ENCODE measurements around the gene PTPRO.
A peak's percentile ranks its signal among the peaks of the same experiment; 100 is the strongest.

PTPRO gene

GRCh38 chr12:15575671-15576541 lies 253.6 kb downstream of the PTPRO start:
- peak overlapping the region; percentile 8 to 31 for H3K4me3 Mint-ChIP-seq
- ATAC-seq (no peak), DNase-seq (no peak)
- H3K4me1 Mint-ChIP-seq, result peaks cover 67% of the 10 kb centered on the region
- H3K27me3 Mint-ChIP-seq, result no peaks in the 10 kb centered on the region
- H3K27ac Mint-ChIP-seq, result peak overlapping the region; percentile 44 to 51
- peaks cover 7 to 15% of the 10 kb centered on the region in 2 donors for H3K9me3 Mint-ChIP-seq

DNA sequence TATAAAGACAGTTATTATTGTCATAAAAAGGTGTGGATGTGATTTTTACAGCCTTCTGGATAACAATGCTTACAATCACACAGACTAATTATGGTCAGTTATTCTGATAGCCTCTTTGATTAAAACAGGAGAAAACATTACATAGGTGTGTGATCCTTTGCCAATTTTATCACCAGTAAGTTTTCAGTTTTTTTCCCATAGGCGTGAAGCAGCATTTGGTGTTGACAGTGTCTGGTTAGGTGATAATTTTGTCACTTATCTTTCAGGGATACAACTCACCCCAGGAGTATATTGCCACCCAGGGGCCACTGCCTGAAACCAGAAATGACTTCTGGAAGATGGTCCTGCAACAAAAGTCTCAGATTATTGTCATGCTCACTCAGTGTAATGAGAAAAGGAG lies 258.1 kb downstream of the PTPRO start:
- ATAC-seq (peak; percentile 77), DNase-seq (peak in 1 of 2 donors; percentile 28)

DNA sequence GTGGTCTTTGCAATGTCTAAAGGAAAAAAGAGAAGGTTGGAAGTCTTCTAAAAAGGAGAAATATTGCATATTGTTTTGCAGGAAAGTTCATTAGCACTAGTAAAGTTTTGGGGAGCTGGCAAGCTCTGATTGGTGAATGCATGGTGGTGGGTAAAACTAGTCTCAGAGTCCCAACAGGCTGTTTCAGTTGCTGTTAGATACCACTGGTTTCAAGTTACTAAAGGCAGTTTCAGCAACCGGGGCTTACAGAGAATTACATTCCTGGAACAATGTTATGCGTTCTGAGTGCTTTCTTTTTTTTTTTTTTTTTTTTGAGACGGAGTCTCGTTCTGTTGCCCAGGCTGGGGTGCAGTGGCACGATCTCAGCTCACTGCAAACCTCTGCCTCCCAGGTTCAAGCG lies 258.7 kb downstream of the PTPRO start:
- Mint-ChIP-seq H3K27ac (no peak overlapping the region), H3K4me1 (peaks cover 24% of the 10 kb centered on the region)
- peak; percentile 40 for ATAC-seq

More for the DNA sequence above, 258.1 kb downstream of the PTPRO start:
- H3K27me3 Mint-ChIP-seq, result no peaks in the 10 kb centered on the region
- peaks cover 29% of the 10 kb centered on the region for H3K4me1 Mint-ChIP-seq
- peaks cover 0 to 5% of the 10 kb centered on the region in 2 donors for H3K9me3 Mint-ChIP-seq
- peak overlapping the region in 1 of 2 donors; percentile 48 for H3K4me3 Mint-ChIP-seq
- no peak overlapping the region for H3K27ac Mint-ChIP-seq

GRCh38 chr12:15583804-15584203 lies 261.5 kb downstream of the PTPRO start:
- H3K27me3 Mint-ChIP-seq, result no peaks in the 10 kb centered on the region
- no peak overlapping the region for H3K27ac Mint-ChIP-seq
- H3K9me3 Mint-ChIP-seq, result no peaks in the 10 kb centered on the region
- ATAC-seq (no peak), DNase-seq (no peak)
- H3K4me3 Mint-ChIP-seq, result no peak overlapping the region
- H3K4me1 Mint-ChIP-seq, result peaks cover 17% of the 10 kb centered on the region

More for the DNA sequence above, 258.7 kb downstream of the PTPRO start:
- Mint-ChIP-seq H3K9me3 (no peaks in the 10 kb centered on the region), H3K4me3 (peak overlapping the region in 1 of 2 donors; percentile 48), H3K27me3 (no peaks in the 10 kb centered on the region)
- DNase-seq, result no peak

DNA sequence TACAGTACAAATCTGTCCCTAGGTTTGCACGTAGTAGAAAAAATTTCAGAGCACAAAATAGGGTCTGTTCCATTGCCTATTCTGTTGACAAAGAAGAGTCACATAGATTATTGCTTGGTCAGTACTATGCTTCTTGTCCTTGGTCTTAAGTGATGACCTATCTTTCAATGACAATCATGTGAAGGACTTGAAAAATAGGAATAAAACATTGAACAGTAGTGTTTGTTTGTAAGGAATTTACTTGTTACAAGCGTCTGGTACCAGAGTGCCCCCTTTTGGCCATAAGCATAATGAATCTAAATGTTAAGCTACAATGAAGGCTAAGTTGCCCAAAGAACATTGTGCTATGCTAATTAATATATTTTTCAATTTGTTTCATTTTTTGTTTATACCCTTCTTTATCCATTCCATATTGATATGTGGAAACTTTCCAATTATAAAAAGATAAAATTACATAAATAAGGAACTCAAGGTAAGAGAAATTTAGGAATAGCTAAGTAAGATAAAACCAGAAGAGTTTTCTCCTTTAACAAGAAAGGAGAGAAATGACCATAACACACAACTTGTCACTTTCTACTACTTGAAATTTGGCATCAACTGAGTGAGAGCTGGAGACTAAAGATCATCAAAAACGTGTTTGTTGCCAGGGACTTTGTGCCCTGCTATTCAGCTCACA lies 262.2 kb downstream of the PTPRO start:
- no peak for ATAC-seq

DNA sequence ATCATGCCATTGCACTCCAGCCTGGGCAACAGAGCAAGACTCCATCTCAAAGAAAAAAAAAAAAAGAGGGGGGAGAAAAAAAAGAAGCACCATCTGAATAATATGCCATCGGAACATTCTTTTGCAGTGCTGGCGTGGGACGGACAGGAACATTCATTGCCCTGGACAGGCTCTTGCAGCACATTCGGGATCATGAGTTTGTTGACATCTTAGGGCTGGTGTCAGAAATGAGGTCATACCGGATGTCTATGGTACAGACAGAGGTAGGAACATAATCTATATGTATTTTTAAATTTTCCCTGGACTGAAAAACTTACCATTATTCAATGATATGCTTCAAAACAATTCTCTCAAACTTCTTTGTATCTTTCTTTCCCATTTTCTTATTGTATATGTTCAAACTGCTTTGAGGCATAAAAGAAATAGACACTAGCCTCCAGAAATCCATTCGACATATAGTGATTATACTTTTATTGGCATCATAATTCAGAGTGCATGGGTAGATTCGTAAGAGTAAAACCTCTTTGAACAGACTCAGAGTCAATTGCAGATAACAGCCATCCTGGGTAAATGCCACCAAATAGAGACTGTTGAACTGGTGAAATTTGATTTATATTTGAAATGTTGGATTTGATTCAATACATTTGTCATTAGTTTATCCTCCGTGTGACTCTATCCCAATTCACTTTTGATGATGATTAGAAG lies 267.2 kb downstream of the PTPRO start:
- Mint-ChIP-seq H3K27ac (no peak overlapping the region), H3K4me3 (peak overlapping the region; percentile 82 to 92), H3K4me1 (peaks cover 10% of the 10 kb centered on the region), H3K9me3 (no peaks in the 10 kb centered on the region), H3K27me3 (peaks cover 7% of the 10 kb centered on the region)
- DNase-seq (no peak), ATAC-seq (no peak)

More for the DNA sequence above, 262.2 kb downstream of the PTPRO start:
- H3K27me3 Mint-ChIP-seq, result no peaks in the 10 kb centered on the region
- H3K4me3 Mint-ChIP-seq, result no peak overlapping the region
- peak overlapping the region in 1 of 2 donors; percentile 34 for H3K27ac Mint-ChIP-seq
- H3K9me3 Mint-ChIP-seq, result no peaks in the 10 kb centered on the region
- no peak for DNase-seq
- H3K4me1 Mint-ChIP-seq, result peaks cover 16% of the 10 kb centered on the region

DNA sequence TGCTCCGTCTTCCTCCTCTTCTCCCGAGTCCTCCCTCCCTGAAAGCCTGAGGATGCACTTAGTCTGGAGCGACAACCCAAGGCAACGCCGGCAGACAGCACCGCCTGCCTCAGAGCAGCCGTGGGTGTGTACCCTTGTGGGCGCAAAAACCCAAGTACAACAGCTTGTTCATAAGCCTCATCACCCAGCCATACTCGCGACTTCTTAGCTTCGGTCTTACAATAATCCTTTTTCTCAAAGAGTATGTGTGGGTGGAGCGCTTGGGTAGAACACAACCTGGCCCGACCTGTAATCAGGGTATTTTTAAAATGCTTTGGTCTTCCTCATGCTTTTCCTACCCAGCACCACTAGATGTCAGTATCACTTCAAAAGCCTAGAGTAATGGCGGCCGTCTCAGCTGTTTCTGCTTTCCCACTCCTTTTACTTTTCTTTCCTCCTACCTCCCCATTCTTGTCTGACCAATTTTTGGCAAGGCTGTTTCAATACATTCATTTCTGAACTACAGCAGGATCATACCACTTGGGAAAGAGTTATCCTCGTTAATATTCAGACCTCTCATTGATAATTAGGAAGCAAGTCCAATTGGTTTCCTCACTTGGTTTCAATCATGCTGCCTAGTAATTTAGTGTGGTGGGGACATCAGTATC lies 268.0 kb downstream of the PTPRO start:
- peak overlapping the region; percentile 29 to 92 for H3K27ac Mint-ChIP-seq
- ATAC-seq (peak; percentile 91), DNase-seq (peak; percentile 52 to 57)
- peak overlapping the region; percentile 82 to 92 for H3K4me3 Mint-ChIP-seq
- H3K4me1 Mint-ChIP-seq, result peaks cover 10% of the 10 kb centered on the region
- H3K27me3 Mint-ChIP-seq, result peaks cover 7% of the 10 kb centered on the region
- no peaks in the 10 kb centered on the region for H3K9me3 Mint-ChIP-seq

DNA sequence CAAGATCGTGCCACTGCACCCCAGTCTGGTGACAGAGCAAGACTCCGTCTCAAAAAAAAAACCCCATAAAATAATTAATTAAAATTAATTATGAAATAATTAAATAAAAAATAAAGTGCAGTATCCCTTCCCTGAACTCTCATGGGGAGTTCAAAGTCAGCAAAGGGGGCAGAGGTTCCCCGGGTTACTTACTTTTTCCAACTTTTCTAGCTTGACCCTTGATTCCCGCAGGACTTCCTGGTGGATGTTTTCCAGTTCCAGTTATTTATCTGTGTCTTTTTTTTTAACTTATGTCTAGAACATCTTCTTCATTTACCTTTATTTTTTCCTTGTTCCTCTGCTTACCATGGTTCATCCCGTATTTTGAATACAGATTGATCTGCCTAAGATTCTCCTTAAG lies 269.5 kb downstream of the PTPRO start:
- ATAC-seq (no peak), DNase-seq (no peak)
- no peaks in the 10 kb centered on the region for H3K9me3 Mint-ChIP-seq
- no peak overlapping the region for H3K4me3 Mint-ChIP-seq
- H3K27ac Mint-ChIP-seq, result no peak overlapping the region
- peaks cover 10% of the 10 kb centered on the region for H3K4me1 Mint-ChIP-seq
- peaks cover 7% of the 10 kb centered on the region for H3K27me3 Mint-ChIP-seq

DNA sequence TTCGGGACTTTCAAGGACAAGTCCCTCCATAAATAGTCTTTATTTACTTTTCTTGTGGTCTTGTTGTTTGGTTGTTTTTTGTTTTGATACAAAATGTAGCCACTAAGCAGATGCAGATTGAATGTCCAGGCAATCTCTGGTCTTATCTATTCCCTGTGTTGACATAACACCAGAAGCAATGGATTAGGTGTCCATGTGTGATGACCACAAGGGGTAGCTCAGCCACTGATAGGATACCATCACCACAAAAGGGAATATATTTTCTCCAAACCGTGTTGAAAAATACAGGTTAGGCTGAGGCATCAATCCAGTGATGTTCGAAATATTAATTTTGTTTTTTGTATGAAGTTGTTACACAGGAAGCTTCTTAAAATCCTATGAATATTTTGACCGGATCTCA lies 270.6 kb downstream of the PTPRO start:
- Mint-ChIP-seq H3K27me3 (peaks cover 7% of the 10 kb centered on the region), H3K4me1 (peaks cover 10% of the 10 kb centered on the region)
- ATAC-seq, result no peak

DNA sequence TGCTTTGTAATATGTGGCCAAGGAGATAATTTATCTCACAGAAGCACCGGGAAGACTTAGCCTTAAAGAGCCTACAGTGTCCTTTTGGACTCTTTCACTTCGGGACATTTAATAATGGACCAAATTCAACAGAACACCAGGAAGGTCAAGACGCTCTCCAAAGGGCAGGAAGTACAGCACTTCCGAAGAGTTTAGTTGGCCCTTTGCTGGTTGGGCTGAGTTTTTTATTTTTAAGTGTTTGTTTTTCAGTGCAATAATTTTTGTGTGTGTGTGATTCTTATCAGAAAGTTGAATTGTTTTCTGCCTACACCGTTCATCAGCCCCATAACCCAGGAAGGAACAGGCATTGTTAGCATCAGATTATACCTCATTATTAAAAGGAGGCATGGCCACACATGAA lies 273.9 kb downstream of the PTPRO start:
- Mint-ChIP-seq H3K27me3 (no peaks in the 10 kb centered on the region), H3K4me3 (no peak overlapping the region), H3K9me3 (no peaks in the 10 kb centered on the region), H3K27ac (no peak overlapping the region), H3K4me1 (no peaks in the 10 kb centered on the region)
- no peak for DNase-seq
- no peak for ATAC-seq

More for the DNA sequence above, 270.6 kb downstream of the PTPRO start:
- H3K9me3 Mint-ChIP-seq, result no peaks in the 10 kb centered on the region
- H3K4me3 Mint-ChIP-seq, result no peak overlapping the region
- DNase-seq, result no peak
- H3K27ac Mint-ChIP-seq, result no peak overlapping the region

DNA sequence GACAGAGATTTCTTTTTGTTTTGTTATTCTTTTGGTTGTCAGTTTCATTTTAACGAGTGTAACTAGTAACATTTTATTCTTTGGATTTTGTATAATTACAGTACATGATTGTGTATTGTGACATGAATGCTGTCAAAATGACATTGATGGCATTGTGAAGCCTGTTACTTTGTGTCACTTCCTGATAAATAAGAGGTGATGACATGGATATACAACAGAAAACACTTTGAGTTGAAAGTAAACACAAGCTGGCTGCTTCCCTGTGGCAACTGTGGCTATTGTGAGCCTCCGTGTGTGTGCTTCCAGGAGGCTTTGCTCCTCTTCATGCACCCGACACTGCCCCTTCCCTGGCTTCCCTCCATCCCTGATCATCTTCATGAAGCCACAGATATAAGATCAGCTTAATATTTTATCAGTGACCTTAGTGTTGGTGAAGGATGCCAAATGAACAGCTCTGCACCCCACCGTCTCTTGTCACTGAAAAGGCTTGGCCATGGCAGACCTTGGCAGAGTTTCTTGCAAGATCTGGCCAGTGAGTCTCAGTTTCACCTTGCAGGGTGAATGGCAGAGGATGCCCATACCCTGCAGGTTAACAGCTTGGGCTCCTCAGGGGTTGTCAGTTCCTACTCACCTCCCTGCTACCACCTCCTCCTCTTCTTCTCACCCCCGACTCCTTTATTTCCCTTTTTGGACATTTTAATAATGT lies 275.0 kb downstream of the PTPRO start:
- Mint-ChIP-seq H3K4me3 (no peak overlapping the region), H3K9me3 (no peaks in the 10 kb centered on the region), H3K27me3 (no peaks in the 10 kb centered on the region), H3K4me1 (no peaks in the 10 kb centered on the region), H3K27ac (peak overlapping the region in 1 of 2 donors; percentile 28)
- ATAC-seq (no peak), DNase-seq (no peak)

GRCh38 chr12:15599266-15600037 lies 277.1 kb downstream of the PTPRO start:
- no peak overlapping the region for H3K27ac Mint-ChIP-seq
- H3K27me3 Mint-ChIP-seq, result no peaks in the 10 kb centered on the region
- no peaks in the 10 kb centered on the region for H3K9me3 Mint-ChIP-seq
- no peaks in the 10 kb centered on the region for H3K4me1 Mint-ChIP-seq
- H3K4me3 Mint-ChIP-seq, result no peak overlapping the region
- ATAC-seq (no peak), DNase-seq (no peak)

- DNase-seq (no peak), ATAC-seq (no peak)
- Mint-ChIP-seq H3K27me3 (no peaks in the 10 kb centered on the region), H3K9me3 (no peaks in the 10 kb centered on the region), H3K27ac (no peak overlapping the region), H3K4me3 (no peak overlapping the region), H3K4me1 (no peaks in the 10 kb centered on the region)
These were observed 278.1 kb downstream of the PTPRO start for GRCh38 chr12:15600223-15600935.

Data from stimulated activated naive CD8-positive, alpha-beta T cell treated with anti-CD3 and anti-CD28 coated beads, Interleukin-15, amount 100 ng/mL, for 72 hours (primary cell).